H9 (cell line): Measurements from ENCODE around the gene RAB17. TPM values are rescaled to one million over a fixed set of nuclear protein-coding genes. Genes with fewer than 3 reads are reported as not detected.

Source experiments
- DNase-seq: peaks from one replicate; pipeline ENCODE4 v3.0.0-alpha.2; 2017
- H2AFZ ChIP-seq: one replicate; pipeline ENCODE4 v1.6.1; 2013; ENCODE audit warnings: mild to moderate bottlenecking, low read length, control low read depth, moderate library complexity
- H2AK5ac ChIP-seq: 2 replicates; pipeline ENCODE4 v1.6.1; 2013; ENCODE audit warnings: low read length, control low read depth, mixed read lengths; ENCODE audit not compliant: insufficient read length
- H2BK120ac ChIP-seq: one replicate; pipeline ENCODE4 v1.6.1; 2013; ENCODE audit warnings: low read depth, mild to moderate bottlenecking, low read length, control low read depth, inconsistent platforms; ENCODE audit not compliant: poor library complexity, severe bottlenecking
- H2BK12ac ChIP-seq: 2 replicates; pipeline ENCODE4 v1.6.1; 2013; ENCODE audit warnings: low read length, control low read depth, mixed read lengths, low read depth; ENCODE audit not compliant: insufficient read length
- H2BK15ac ChIP-seq: 2 replicates; pipeline ENCODE4 v1.6.1; 2013; ENCODE audit warnings: low read depth, low read length, control low read depth
- H2BK20ac ChIP-seq: one replicate; pipeline ENCODE4 v1.6.1; 2013; ENCODE audit warnings: low read depth, mild to moderate bottlenecking, low read length, control low read depth, inconsistent platforms; ENCODE audit not compliant: poor library complexity, severe bottlenecking
- H2BK5ac ChIP-seq: 2 replicates; pipeline ENCODE4 v1.6.1; 2013; ENCODE audit warnings: low read length, control low read depth, mixed read lengths; ENCODE audit not compliant: insufficient read length
- H3K14ac ChIP-seq: 2 replicates; pipeline ENCODE4 v1.6.1; 2013; ENCODE audit warnings: low read length, control low read depth; ENCODE audit not compliant: insufficient read depth
- H3K18ac ChIP-seq: 2 replicates; pipeline ENCODE4 v1.6.1; 2013; ENCODE audit warnings: low read depth, mild to moderate bottlenecking, mixed read lengths, low read length, control low read depth; ENCODE audit not compliant: insufficient read length
- H3K23ac ChIP-seq: 2 replicates; pipeline ENCODE4 v1.6.1; 2013; ENCODE audit warnings: low read length, control low read depth, mixed read lengths, low read depth; ENCODE audit not compliant: insufficient read length
- H3K23me2 ChIP-seq: 2 replicates; pipeline ENCODE4 v1.6.1; 2013; ENCODE audit warnings: low read depth, mild to moderate bottlenecking, mixed read lengths, low read length, control low read depth; ENCODE audit not compliant: insufficient read length, poor library complexity, severe bottlenecking
- H3K27ac ChIP-seq: 2 replicates; pipeline ENCODE4 v1.5.1; 2013; ENCODE audit warnings: low read length, control low read depth, mixed read lengths, low read depth; ENCODE audit not compliant: insufficient read length
- H3K27me3 ChIP-seq: 2 replicates; pipeline ENCODE4 v1.6.1; 2013; ENCODE audit warnings: low read length, control low read depth, inconsistent platforms; ENCODE audit not compliant: insufficient read depth
- H3K4ac ChIP-seq: 2 replicates; pipeline ENCODE4 v1.6.1; 2013; ENCODE audit warnings: low read depth, mild to moderate bottlenecking, control low read depth, inconsistent platforms, low read length, moderate library complexity
- H3K4me1 ChIP-seq: 2 replicates; pipeline ENCODE4 v1.6.1; 2013; ENCODE audit warnings: low read length, control low read depth, inconsistent platforms; ENCODE audit not compliant: insufficient read depth
- H3K4me2 ChIP-seq: 2 replicates; pipeline ENCODE4 v1.6.1; 2013; ENCODE audit warnings: low read length, control low read depth, mixed read lengths; ENCODE audit not compliant: insufficient read length, insufficient read depth
- H3K56ac ChIP-seq: 2 replicates; pipeline ENCODE4 v1.6.1; 2013; ENCODE audit warnings: low read depth, mild to moderate bottlenecking, mixed read lengths, low read length, control low read depth; ENCODE audit not compliant: insufficient read length
- H3K79me1 ChIP-seq: 2 replicates; pipeline ENCODE4 v1.6.1; 2013; ENCODE audit warnings: low read depth, mild to moderate bottlenecking, moderate library complexity, low read length, control low read depth, inconsistent platforms; ENCODE audit not compliant: insufficient read depth, poor library complexity, severe bottlenecking
- H3K79me2 ChIP-seq: 2 replicates; pipeline ENCODE4 v1.6.1; 2013; ENCODE audit warnings: low read length, control low read depth, inconsistent platforms; ENCODE audit not compliant: insufficient read depth
- H3K9ac ChIP-seq: 2 replicates; pipeline ENCODE4 v1.6.1; 2013; ENCODE audit warnings: low read length, control low read depth, mixed read lengths; ENCODE audit not compliant: insufficient read length; ENCODE audit errors: extremely low read depth
- H3K9me3 ChIP-seq: one replicate; pipeline ENCODE4 v1.6.1; 2013; ENCODE audit warnings: low read depth, low read length, inconsistent platforms; ENCODE audit not compliant: control insufficient read depth
- H3T11ph ChIP-seq: one replicate; pipeline ENCODE4 v1.6.1; 2013; ENCODE audit warnings: mild to moderate bottlenecking, low read length, control low read depth, inconsistent platforms
- H4K20me1 ChIP-seq: one replicate; pipeline ENCODE4 v1.6.1; 2013; ENCODE audit not compliant: control insufficient read depth, insufficient read length, insufficient read depth
- H4K5ac ChIP-seq: 2 replicates; pipeline ENCODE4 v1.6.1; 2013; ENCODE audit warnings: low read depth, mild to moderate bottlenecking, mixed read lengths, low read length, control low read depth; ENCODE audit not compliant: insufficient read length
- H4K8ac ChIP-seq: replicated peaks from 2 replicates; pipeline ENCODE4 v1.6.1; 2013; ENCODE audit warnings: low read length, control low read depth, mixed read lengths, low read depth; ENCODE audit not compliant: insufficient read length
- H4K91ac ChIP-seq: 2 replicates; pipeline ENCODE4 v1.6.1; 2013; ENCODE audit warnings: low read depth, mild to moderate bottlenecking, moderate library complexity, mixed read lengths, low read length, control low read depth; ENCODE audit not compliant: insufficient read length
- H3K27ac Mint-ChIP-seq, 3 experiments: 2 replicates in 2 of 3; 3 replicates in 1 of 3; pipeline ENCODE4 v1.8.0; 2020 to 2021; ENCODE audit warnings: mixed read lengths in 3 of 3, mild to moderate bottlenecking in 1 of 3, moderate library complexity in 1 of 3
- H3K27me3 Mint-ChIP-seq: 2 replicates; pipeline ENCODE4 v1.8.0; 2021; ENCODE audit warnings: low read depth, mild to moderate bottlenecking, moderate library complexity, mixed read lengths
- H3K36me3 Mint-ChIP-seq, 3 experiments: 2 replicates in 2 of 3; 3 replicates in 1 of 3; pipeline ENCODE4 v1.8.0; 2020 to 2021; ENCODE audit warnings: low read depth in 3 of 3, mixed read lengths in 3 of 3; ENCODE audit not compliant: insufficient read depth in 1 of 3
- H3K4me1 Mint-ChIP-seq, 2 experiments: 2 replicates each; pipeline ENCODE4 v1.8.0; 2020; ENCODE audit warnings: mixed read lengths in 2 of 2
- H3K4me3 Mint-ChIP-seq, 2 experiments: 2 replicates in 1 of 2; 3 replicates in 1 of 2; pipeline ENCODE4 v1.8.0; 2020 to 2021; ENCODE audit warnings: mild to moderate bottlenecking in 2 of 2, mixed read lengths in 2 of 2, moderate library complexity in 1 of 2
- H3K9me3 Mint-ChIP-seq, 2 experiments: 2 replicates in 1 of 2; 3 replicates in 1 of 2; pipeline ENCODE4 v1.8.0; 2020; ENCODE audit warnings: mild to moderate bottlenecking in 2 of 2, mixed read lengths in 2 of 2, moderate library complexity in 1 of 2
- CTCF ChIP-seq: fragments of 200-600 bp; sonication (generic); conservative IDR thresholded peaks from 3 replicates; pipeline ENCODE4 v1.8.0; 2021; ENCODE audit warnings: antibody characterized with exemption, mild to moderate bottlenecking
- WGBS: extraction: QIAGEN DNeasy Blood & Tissue Kit; methylation state at CpG from one replicate; pipeline ENCODE4 v1.1.7; 2013; ENCODE audit warnings: missing lambda C conversion rate, low lambda C conversion rate, mixed read lengths; ENCODE audit not compliant: insufficient read length; ENCODE audit errors: extremely low coverage; 5-methylcytosine and 5-hydroxymethylcytosine counted together
- total RNA-seq: library from RNA; stranded (reverse); gene quantifications from 2 replicates; pipeline ENCODE4 v1.2.1, GENCODE V29; 2021

Gene RAB17
- total RNA-seq, 1 experiment from 2014 or later: 31.9 TPM

GRCh38 chr2:237572021-237572741, 18.4 kb downstream of the RAB17 start:
- no peak overlapping the region for H3K4me2 ChIP-seq
- H3K23me2 ChIP-seq: no peaks in the 10 kb centered on the region
- WGBS: no CpG with 5 or more reads among the region's 24 CpGs
- no peak overlapping the region for H3K23ac ChIP-seq
- H3K4ac ChIP-seq: no peak overlapping the region
- H3K27me3 ChIP-seq: no peaks in the 10 kb centered on the region
- H2BK120ac ChIP-seq: no peak overlapping the region
- no peak overlapping the region for H2AFZ ChIP-seq
- DNase-seq: peak; percentile 95
- no peak overlapping the region for H3K14ac ChIP-seq
- no peak overlapping the region for H3T11ph ChIP-seq
- H2BK5ac ChIP-seq: no peak overlapping the region
- no peaks in the 10 kb centered on the region for H3K79me1 ChIP-seq
- H2BK15ac ChIP-seq: no peak overlapping the region
- H4K5ac ChIP-seq: no peak overlapping the region
- H3K79me2 ChIP-seq: no peaks in the 10 kb centered on the region
- peak; percentile 100 for TF ChIP-seq CTCF
- peaks cover 0 to 26% (median 5%) of the 10 kb centered on the region in 3 experiments; a peak in 4 of 7 replicates for H3K36me3 Mint-ChIP-seq
- no peak overlapping the region for H3K9ac ChIP-seq
- H2BK20ac ChIP-seq: no peak overlapping the region
- H2BK12ac ChIP-seq: no peak overlapping the region
- no peak overlapping the region for H3K56ac ChIP-seq
- H4K91ac ChIP-seq: no peak overlapping the region
- H4K8ac ChIP-seq: no peak overlapping the region
- peaks cover 13 to 14% of the 10 kb centered on the region in 2 experiments for H3K4me1 Mint-ChIP-seq
- H3K27ac Mint-ChIP-seq: no peak overlapping the region; a peak in 1 of 7 replicates
- H3K4me1 ChIP-seq: 0 out of 2 replicates have a peak, but pooled peaks cover 3% of the 10 kb centered on the region
- no peaks in the 10 kb centered on the region for H3K9me3 Mint-ChIP-seq
- no peak overlapping the region for H3K18ac ChIP-seq
- no peak overlapping the region for H2AK5ac ChIP-seq
- H3K27me3 Mint-ChIP-seq: no peaks in the 10 kb centered on the region; the same call in 1 of the 2 replicates
- no peaks in the 10 kb centered on the region for H4K20me1 ChIP-seq
- no peaks in the 10 kb centered on the region for H3K9me3 ChIP-seq
- no peak overlapping the region; a peak in 1 of 5 replicates for H3K4me3 Mint-ChIP-seq
- no peak overlapping the region for H3K27ac ChIP-seq
